22Rv1 (cell line): Measurements from ENCODE around the gene ARHGEF4.

ENCODE experiments used
- H3K27ac ChIP-seq: fragments of 450-650 bp; 2 replicates; pipeline ENCODE4 v1.5.1; 2017
- CTCF ChIP-seq: fragments of 450-650 bp; IDR thresholded peaks from 2 replicates; pipeline ENCODE4 v1.5.1; 2017; ENCODE audit warnings: mild to moderate bottlenecking
- ZFX ChIP-seq: fragments of 450-650 bp; IDR thresholded peaks from 2 replicates; pipeline ENCODE4 v1.6.1; 2017; ENCODE audit warnings: antibody characterized with exemption, borderline replicate concordance

Gene ARHGEF4

GRCh38 chr2:131004446-131005209, 167.9 kb downstream of the ARHGEF4 start:
- TF ChIP-seq ZFX (no peak), CTCF (no peak)
- no peak overlapping the region for H3K27ac ChIP-seq

- no peak overlapping the region for H3K27ac ChIP-seq
These were observed 168.7 kb downstream of the ARHGEF4 start for GRCh38 chr2:131005216-131005935.

GRCh38 chr2:131006561-131006960, 169.8 kb downstream of the ARHGEF4 start:
- no peak overlapping the region for H3K27ac ChIP-seq
- TF ChIP-seq CTCF (no peak), ZFX (no peak)

More at GRCh38 chr2:131005216-131005935, 168.7 kb downstream of the ARHGEF4 start:
- no peak for TF ChIP-seq CTCF
- no peak for TF ChIP-seq ZFX

GRCh38 chr2:131008967-131009366, 172.3 kb downstream of the ARHGEF4 start:
- no peak for TF ChIP-seq CTCF
- TF ChIP-seq ZFX: no peak
- H3K27ac ChIP-seq: no peak overlapping the region

GRCh38 chr2:131009713-131010475, 173.2 kb downstream of the ARHGEF4 start:
- H3K27ac ChIP-seq: no peak overlapping the region
- TF ChIP-seq ZFX (no peak), CTCF (no peak)

- no peak for TF ChIP-seq CTCF
- TF ChIP-seq ZFX: no peak
- no peak overlapping the region for H3K27ac ChIP-seq
These were observed 173.9 kb downstream of the ARHGEF4 start for GRCh38 chr2:131010566-131010965.
